ENCODE data around the gene C9orf43. TPM values are rescaled to one million over a fixed set of nuclear protein-coding genes. Genes with fewer than 3 reads are reported as not detected.
A peak's percentile ranks its signal among the peaks of the same experiment; 100 is the strongest.

C9orf43 gene
- total RNA-seq, 4 donors from 2014 or later, result 0.54 to 2.5 (median 1.7) TPM; not detected in 1

DNA sequence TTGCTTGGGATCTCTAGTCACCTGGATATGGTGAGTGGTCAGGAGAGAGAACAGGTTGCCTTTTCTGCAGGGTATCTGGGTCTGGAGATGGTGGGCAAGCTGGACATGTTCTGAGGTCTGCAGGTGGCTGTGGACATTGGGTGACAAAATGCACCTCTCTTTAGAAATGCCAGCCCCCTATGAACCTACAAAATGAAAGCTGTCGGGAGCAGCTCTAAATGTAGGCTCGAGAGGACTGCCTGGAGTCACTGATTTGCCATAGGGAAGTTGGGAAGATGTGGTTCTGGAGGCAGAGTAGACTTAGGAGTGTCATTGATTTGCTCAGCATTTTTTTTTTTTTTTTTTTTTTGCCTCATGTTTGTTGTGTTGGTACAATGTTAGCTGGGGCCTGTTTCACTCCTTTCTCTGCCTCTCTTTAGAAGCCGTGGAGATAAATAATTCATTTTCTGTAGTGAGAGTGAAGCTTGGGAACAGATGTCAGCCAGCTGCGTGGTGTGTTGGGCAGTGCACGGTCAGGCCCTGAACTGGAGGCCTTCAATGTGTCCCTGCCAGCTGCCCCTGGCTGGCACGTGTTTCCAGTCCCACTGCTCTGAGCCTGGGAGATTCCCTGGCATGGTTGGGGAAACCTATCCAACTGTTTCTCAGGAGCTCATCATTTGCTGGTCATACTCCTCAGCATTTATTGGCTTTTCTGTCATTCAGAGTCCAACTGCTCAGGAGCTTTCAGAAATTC lies 58.3 kb downstream of the C9orf43 start:
- peak overlapping the region; percentile 20 to 70 (median 64) for H3K27ac ChIP-seq
- H3K36me3 ChIP-seq, result no peaks in the 10 kb centered on the region
- 52 to 61% methylated on average over 2 to 4 of the region's 6 CpGs for WGBS, 2 donors (ENCODE audit: low coverage in 1 of 2)
- H3K27me3 ChIP-seq, result no peaks in the 10 kb centered on the region
- H3K4me3 ChIP-seq, result no peak overlapping the region
- no peak for ATAC-seq
- H3K9me3 ChIP-seq, result no peaks in the 10 kb centered on the region
- peaks cover 0 to 48% (median 0%) of the 10 kb centered on the region in 3 donors for H3K4me1 ChIP-seq
- TF ChIP-seq POLR2AphosphoS5 (IDR thresholded peaks at IDR 0.05) (no peak), POLR2A (IDR thresholded peaks at IDR 0.05) (no peak), EP300 (IDR thresholded peaks at IDR 0.05) (no peak)
- TF ChIP-seq, protein P1, sequence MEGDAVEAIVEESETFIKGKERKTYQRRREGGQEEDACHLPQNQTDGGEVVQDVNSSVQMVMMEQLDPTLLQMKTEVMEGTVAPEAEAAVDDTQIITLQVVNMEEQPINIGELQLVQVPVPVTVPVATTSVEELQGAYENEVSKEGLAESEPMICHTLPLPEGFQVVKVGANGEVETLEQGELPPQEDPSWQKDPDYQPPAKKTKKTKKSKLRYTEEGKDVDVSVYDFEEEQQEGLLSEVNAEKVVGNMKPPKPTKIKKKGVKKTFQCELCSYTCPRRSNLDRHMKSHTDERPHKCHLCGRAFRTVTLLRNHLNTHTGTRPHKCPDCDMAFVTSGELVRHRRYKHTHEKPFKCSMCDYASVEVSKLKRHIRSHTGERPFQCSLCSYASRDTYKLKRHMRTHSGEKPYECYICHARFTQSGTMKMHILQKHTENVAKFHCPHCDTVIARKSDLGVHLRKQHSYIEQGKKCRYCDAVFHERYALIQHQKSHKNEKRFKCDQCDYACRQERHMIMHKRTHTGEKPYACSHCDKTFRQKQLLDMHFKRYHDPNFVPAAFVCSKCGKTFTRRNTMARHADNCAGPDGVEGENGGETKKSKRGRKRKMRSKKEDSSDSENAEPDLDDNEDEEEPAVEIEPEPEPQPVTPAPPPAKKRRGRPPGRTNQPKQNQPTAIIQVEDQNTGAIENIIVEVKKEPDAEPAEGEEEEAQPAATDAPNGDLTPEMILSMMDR (IDR thresholded peaks at IDR 0.05), result no peak

DNA sequence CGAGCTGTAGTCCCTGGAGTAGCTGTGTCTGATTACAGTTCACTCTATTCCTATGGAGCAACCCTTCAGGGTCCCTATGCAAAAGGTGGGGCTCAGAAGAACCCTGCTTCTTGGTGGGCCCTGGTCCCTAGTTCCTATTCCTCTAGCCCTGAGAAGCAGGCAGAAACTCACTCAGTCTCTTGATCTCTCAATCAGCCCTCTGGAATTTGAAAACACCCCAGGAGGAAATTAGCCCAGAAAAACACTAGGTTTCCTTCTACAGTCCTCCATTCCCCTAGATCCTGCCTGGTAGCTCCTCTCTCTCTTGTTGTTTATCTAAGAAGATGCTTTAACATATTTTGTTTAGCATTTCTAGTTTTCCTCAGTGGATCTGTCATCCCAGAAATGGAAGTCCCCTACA lies 60.6 kb downstream of the C9orf43 start:
- Histone ChIP-seq H3K36me3 (no peaks in the 10 kb centered on the region), H3K4me1 (peaks cover 0 to 55% (median 0%) of the 10 kb centered on the region in 3 donors), H3K27ac (no peak overlapping the region), H3K9me3 (no peaks in the 10 kb centered on the region), H3K4me3 (no peak overlapping the region), H3K27me3 (no peaks in the 10 kb centered on the region)
- no peak for ATAC-seq
- TF ChIP-seq POLR2A (IDR thresholded peaks at IDR 0.05) (no peak), EP300 (IDR thresholded peaks at IDR 0.05) (no peak), POLR2AphosphoS5 (IDR thresholded peaks at IDR 0.05) (no peak)
- TF ChIP-seq, protein P1 (IDR thresholded peaks at IDR 0.05), result no peak
- WGBS, 2 donors (ENCODE audit: low coverage in 1 of 2), result 78 to 80% methylated on average over 1 of the region's 1 CpG

DNA sequence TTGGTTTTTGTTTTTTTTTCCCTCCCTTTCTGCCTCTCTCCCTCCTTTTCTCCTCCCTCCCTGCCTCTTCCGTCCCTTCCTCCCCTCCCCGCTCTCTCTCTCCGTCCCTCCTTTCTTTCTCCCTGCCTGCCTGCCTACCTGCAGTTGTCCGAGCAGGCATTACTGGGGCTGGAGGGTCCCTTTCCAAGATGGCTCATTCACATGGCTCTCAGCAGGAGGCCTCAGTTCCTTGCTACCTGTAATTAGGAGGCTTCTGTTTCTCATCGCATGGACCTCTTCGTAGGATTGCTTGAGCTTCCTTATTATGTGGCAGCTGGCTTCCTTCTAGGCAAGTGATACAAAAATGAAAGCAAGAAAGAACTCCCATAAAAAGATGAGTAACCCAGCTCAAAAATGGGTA lies 61.0 kb downstream of the C9orf43 start:
- 91% methylated on average over 4 of the region's 6 CpGs for WGBS, 2 donors (ENCODE audit: low coverage in 1 of 2)
- Histone ChIP-seq H3K27ac (peak overlapping the region in 1 of 4 donors; percentile 17), H3K4me1 (peaks cover 0 to 55% (median 0%) of the 10 kb centered on the region in 3 donors), H3K36me3 (no peaks in the 10 kb centered on the region), H3K9me3 (no peaks in the 10 kb centered on the region), H3K27me3 (no peaks in the 10 kb centered on the region), H3K4me3 (no peak overlapping the region)
- ATAC-seq, result no peak
- no peak for TF ChIP-seq POLR2A (IDR thresholded peaks at IDR 0.05)
- TF ChIP-seq, protein P1 (IDR thresholded peaks at IDR 0.05), result no peak
- TF ChIP-seq POLR2AphosphoS5 (IDR thresholded peaks at IDR 0.05), result no peak
- no peak for TF ChIP-seq EP300 (IDR thresholded peaks at IDR 0.05)

DNA sequence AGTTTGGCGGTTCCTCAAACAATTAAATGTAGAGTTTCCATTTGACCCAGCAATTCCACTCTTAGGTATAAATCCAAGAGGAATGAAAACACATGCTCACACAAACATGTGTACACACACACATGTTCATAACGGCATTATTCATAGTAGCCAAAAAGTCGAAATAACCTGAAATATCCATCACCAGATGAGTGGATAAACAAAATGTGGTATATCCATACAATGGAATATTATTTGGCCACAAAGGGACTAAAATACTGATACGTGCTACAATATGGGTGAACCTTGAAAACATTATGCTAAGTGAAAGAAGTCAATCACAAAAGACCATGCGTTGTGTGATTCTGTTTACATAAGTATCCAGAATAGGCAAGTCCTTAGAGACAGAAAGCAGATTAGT lies 61.7 kb downstream of the C9orf43 start:
- 92 to 96% methylated on average over 4 to 5 of the region's 5 CpGs for WGBS, 2 donors (ENCODE audit: low coverage in 1 of 2)

More for the DNA sequence above, 61.7 kb downstream of the C9orf43 start:
- H3K4me1 ChIP-seq, result peaks cover 0 to 60% (median 0%) of the 10 kb centered on the region in 3 donors
- ATAC-seq, result no peak
- no peaks in the 10 kb centered on the region for H3K36me3 ChIP-seq
- no peaks in the 10 kb centered on the region for H3K27me3 ChIP-seq
- no peak overlapping the region for H3K4me3 ChIP-seq
- no peak overlapping the region for H3K27ac ChIP-seq
- TF ChIP-seq POLR2A (IDR thresholded peaks at IDR 0.05), result no peak
- TF ChIP-seq, protein P1 (IDR thresholded peaks at IDR 0.05), result no peak
- no peak for TF ChIP-seq POLR2AphosphoS5 (IDR thresholded peaks at IDR 0.05)
- no peak for TF ChIP-seq EP300 (IDR thresholded peaks at IDR 0.05)
- H3K9me3 ChIP-seq, result no peaks in the 10 kb centered on the region

All from gastroesophageal sphincter (tissue), 4 donors.